HL-60 (cell line): Measurements from ENCODE around the gene TXN.

Source experiments
- DNase-seq, 2 experiments: peaks; one replicate each; pipeline ENCODE4 v3.0.0-alpha.2; 2010 to 2020; ENCODE audit warnings: low read depth in 1 of 2, low spot score in 1 of 2
- H3K27ac ChIP-seq: fragments of 250-450 bp; sonication (Bioruptor Pico); replicated peaks from 2 replicates; pipeline ENCODE4 v1.5.1; 2020; ENCODE audit warnings: mild to moderate bottlenecking, moderate library complexity
- H3K27me3 ChIP-seq: fragments of 250-450 bp; sonication (Bioruptor Pico); 2 replicates; pipeline ENCODE4 v1.5.1; 2021; ENCODE audit warnings: mild to moderate bottlenecking, moderate library complexity; ENCODE audit not compliant: insufficient read depth, poor library complexity, severe bottlenecking
- H3K4me3 ChIP-seq: replicated peaks from 2 replicates; pipeline ENCODE4 v1.5.1; 2011; ENCODE audit warnings: mild to moderate bottlenecking, control low read depth, low read length; ENCODE audit not compliant: insufficient read depth
- GABPA ChIP-seq: IDR thresholded peaks from 2 replicates; pipeline ENCODE4 v1.6.1; 2012; ENCODE audit warnings: low read depth
- POLR2AphosphoS5 ChIP-seq: IDR thresholded peaks from 2 replicates; pipeline ENCODE4 v1.6.1; 2012; ENCODE audit warnings: low read depth
- REST ChIP-seq: IDR thresholded peaks from 2 replicates; pipeline ENCODE4 v1.6.1; 2012; ENCODE audit warnings: low read depth; ENCODE audit not compliant: insufficient replicate concordance
- SPI1 ChIP-seq: IDR thresholded peaks from 2 replicates; pipeline ENCODE4 v1.6.1; 2012; ENCODE audit warnings: low read depth, mild to moderate bottlenecking, borderline replicate concordance
- TF ChIP-seq, protein P1 (sequence below): IDR thresholded peaks from one replicate; pipeline ENCODE4 v1.5.1; 2011; ENCODE audit warnings: low read length, control low read depth, inconsistent platforms; ENCODE audit not compliant: insufficient read depth

The TXN gene

GRCh38 chr9:110266795-110267194, 10.5 kb upstream of the TXN start:
- H3K27me3 ChIP-seq, result no peaks in the 10 kb centered on the region
- TF ChIP-seq GABPA (no peak), SPI1 (no peak), POLR2AphosphoS5 (no peak), REST (no peak)
- TF ChIP-seq, protein P1, sequence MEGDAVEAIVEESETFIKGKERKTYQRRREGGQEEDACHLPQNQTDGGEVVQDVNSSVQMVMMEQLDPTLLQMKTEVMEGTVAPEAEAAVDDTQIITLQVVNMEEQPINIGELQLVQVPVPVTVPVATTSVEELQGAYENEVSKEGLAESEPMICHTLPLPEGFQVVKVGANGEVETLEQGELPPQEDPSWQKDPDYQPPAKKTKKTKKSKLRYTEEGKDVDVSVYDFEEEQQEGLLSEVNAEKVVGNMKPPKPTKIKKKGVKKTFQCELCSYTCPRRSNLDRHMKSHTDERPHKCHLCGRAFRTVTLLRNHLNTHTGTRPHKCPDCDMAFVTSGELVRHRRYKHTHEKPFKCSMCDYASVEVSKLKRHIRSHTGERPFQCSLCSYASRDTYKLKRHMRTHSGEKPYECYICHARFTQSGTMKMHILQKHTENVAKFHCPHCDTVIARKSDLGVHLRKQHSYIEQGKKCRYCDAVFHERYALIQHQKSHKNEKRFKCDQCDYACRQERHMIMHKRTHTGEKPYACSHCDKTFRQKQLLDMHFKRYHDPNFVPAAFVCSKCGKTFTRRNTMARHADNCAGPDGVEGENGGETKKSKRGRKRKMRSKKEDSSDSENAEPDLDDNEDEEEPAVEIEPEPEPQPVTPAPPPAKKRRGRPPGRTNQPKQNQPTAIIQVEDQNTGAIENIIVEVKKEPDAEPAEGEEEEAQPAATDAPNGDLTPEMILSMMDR, result no peak
- no peak overlapping the region for H3K4me3 ChIP-seq
- H3K27ac ChIP-seq, result no peak overlapping the region
- DNase-seq, result no peak

DNA sequence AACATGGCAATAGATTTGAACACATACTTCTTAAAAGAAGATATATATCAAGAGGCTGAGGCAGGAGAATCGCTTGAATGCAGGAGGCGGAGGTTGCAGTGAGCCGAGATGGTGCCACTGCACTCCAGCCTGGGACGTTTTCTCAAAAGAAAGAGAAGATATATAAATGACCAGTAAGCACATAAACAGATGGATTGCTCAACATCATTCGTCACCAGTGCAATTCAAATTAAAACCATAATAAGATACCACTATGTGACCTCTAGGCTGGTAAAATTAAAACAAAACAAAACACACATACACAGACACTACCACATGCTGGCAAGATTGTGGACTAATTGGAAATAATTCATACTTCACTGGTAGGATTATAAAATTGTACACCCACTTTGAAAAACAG, 5.3 kb upstream of the TXN start:
- no peak overlapping the region for H3K27ac ChIP-seq
- TF ChIP-seq, protein P1, result no peak
- TF ChIP-seq REST (no peak), GABPA (no peak), SPI1 (no peak), POLR2AphosphoS5 (no peak)
- H3K27me3 ChIP-seq, result no peaks in the 10 kb centered on the region
- DNase-seq, result no peak
- H3K4me3 ChIP-seq, result no peak overlapping the region

DNA sequence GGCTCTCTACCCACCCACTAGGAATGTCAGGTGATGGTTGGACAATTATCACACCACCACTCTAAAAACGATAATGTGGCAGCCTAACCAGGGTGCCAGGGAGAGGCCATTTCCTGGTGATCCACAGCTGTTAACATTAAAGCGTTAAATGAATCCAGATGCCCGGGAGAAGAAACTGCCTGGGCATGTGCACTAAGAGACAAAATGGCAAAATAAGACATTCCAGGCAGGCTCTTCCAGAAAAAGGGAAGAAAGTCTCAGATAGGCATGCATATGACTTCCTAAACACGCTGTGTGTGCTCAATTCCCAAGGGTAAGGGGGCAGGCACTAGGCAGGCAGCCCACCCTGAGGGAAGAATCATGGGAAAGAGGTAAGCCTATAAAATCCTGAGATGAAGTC, 4.6 kb upstream of the TXN start:
- H3K4me3 ChIP-seq, result no peak overlapping the region
- DNase-seq, result no peak
- no peak overlapping the region for H3K27ac ChIP-seq
- TF ChIP-seq GABPA (no peak), REST (no peak), SPI1 (no peak)
- H3K27me3 ChIP-seq, result no peaks in the 10 kb centered on the region

GRCh38 chr9:110259566-110259965, 3.3 kb upstream of the TXN start:
- DNase-seq, result no peak
- Histone ChIP-seq H3K4me3 (no peak overlapping the region), H3K27me3 (no peaks in the 10 kb centered on the region), H3K27ac (no peak overlapping the region)
- TF ChIP-seq REST, result no peak
- no peak for TF ChIP-seq SPI1
- TF ChIP-seq, protein P1, result no peak
- no peak for TF ChIP-seq POLR2AphosphoS5
- TF ChIP-seq GABPA, result no peak
